ENCODE results near the gene NRXN3.

NRXN3 gene

DNA sequence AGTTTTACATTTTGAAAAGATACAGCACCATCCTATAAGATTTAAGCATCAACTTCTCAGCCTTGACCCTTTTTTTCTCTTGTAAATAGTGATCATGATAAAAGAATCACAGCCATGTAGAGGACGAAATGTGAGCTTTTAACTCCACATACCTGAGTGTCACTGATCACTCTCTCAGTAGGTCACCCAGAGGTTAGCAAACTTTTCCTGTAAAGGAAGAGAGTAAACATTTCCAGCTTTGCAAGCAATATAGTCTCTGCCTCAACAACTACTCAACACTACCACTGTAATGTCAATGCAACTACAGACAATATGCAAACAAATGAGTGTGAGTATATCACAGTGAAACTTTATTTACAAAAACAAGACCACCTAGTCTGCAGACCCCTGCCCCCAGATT, 1129.0 kb downstream of the NRXN3 start:
- peaks cover 34% of the 10 kb centered on the region for H3K36me3 Mint-ChIP-seq (ENCODE audit: low read depth)
- H3K27me3 Mint-ChIP-seq (ENCODE audit: low read depth) = peaks cover 4% of the 10 kb centered on the region
- H3K9me3 Mint-ChIP-seq = peaks cover 3% of the 10 kb centered on the region
- H3K4me3 Mint-ChIP-seq = no peak overlapping the region
- TF ChIP-seq, protein P1, sequence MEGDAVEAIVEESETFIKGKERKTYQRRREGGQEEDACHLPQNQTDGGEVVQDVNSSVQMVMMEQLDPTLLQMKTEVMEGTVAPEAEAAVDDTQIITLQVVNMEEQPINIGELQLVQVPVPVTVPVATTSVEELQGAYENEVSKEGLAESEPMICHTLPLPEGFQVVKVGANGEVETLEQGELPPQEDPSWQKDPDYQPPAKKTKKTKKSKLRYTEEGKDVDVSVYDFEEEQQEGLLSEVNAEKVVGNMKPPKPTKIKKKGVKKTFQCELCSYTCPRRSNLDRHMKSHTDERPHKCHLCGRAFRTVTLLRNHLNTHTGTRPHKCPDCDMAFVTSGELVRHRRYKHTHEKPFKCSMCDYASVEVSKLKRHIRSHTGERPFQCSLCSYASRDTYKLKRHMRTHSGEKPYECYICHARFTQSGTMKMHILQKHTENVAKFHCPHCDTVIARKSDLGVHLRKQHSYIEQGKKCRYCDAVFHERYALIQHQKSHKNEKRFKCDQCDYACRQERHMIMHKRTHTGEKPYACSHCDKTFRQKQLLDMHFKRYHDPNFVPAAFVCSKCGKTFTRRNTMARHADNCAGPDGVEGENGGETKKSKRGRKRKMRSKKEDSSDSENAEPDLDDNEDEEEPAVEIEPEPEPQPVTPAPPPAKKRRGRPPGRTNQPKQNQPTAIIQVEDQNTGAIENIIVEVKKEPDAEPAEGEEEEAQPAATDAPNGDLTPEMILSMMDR (IDR thresholded peaks at IDR 0.05; ENCODE audit: unreplicated experiment in 3 of 3) = no peak
- H3K27ac Mint-ChIP-seq = no peak overlapping the region
- H3K4me1 Mint-ChIP-seq = peaks cover under 1% of the 10 kb centered on the region

DNA sequence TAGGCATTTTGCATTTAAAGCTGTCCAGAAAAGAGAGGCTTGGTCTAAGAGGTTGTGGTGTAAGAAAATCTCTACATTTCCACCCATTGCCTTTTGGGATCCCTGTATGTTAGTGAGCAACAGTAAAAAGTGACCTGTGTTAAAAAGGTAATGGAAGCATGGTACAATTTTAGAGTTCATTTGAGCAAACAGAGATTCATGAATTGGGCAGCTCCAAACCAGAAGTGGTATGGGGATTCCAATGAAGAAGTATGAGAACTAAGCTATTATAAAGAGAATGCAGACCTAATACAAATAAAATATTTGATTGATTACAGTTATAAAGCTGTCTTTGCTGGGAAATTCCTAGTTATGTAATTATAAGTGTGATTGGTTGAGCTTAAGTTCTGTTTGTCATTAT, 1134.1 kb downstream of the NRXN3 start:
- Mint-ChIP-seq H3K27me3 (ENCODE audit: low read depth) (no peaks in the 10 kb centered on the region), H3K36me3 (ENCODE audit: low read depth) (peaks cover 59% of the 10 kb centered on the region), H3K27ac (no peak overlapping the region), H3K9me3 (peaks cover 5% of the 10 kb centered on the region), H3K4me1 (no peaks in the 10 kb centered on the region), H3K4me3 (no peak overlapping the region)
- TF ChIP-seq, protein P1 (IDR thresholded peaks at IDR 0.05; ENCODE audit: unreplicated experiment in 3 of 3) = no peak

GRCh38 chr14:79306546-79306945, 1136.4 kb downstream of the NRXN3 start:
- Mint-ChIP-seq H3K4me3 (no peak overlapping the region), H3K27me3 (ENCODE audit: low read depth) (no peaks in the 10 kb centered on the region), H3K27ac (no peak overlapping the region), H3K4me1 (no peaks in the 10 kb centered on the region), H3K36me3 (ENCODE audit: low read depth) (peaks cover 48% of the 10 kb centered on the region), H3K9me3 (peaks cover 5% of the 10 kb centered on the region)
- TF ChIP-seq, protein P1 (IDR thresholded peaks at IDR 0.05; ENCODE audit: unreplicated experiment in 3 of 3) = no peak

DNA sequence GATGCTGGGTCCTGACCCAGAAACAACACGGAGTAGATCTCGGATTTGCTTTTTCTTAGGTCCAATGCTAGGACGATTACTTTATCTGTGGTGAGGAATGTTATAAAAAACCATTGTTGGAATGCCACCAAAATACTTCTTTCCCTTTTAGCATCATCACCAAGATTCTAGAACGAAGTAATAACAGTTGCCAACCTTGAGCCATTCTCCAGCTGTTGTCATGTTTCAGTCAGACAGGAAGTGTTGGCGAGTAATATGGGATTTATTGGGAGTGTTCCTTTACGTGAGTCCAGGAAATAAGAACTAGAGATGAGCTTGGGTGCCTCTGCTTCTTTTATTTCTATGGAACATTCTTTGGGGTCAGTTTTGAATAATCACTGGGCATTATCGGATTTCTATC, 1148.2 kb downstream of the NRXN3 start:
- Mint-ChIP-seq H3K27ac (no peak overlapping the region), H3K36me3 (ENCODE audit: low read depth) (peaks cover 12% of the 10 kb centered on the region), H3K4me3 (no peak overlapping the region), H3K4me1 (peaks cover 7% of the 10 kb centered on the region), H3K9me3 (peaks cover 3% of the 10 kb centered on the region), H3K27me3 (ENCODE audit: low read depth) (no peaks in the 10 kb centered on the region)
- TF ChIP-seq, protein P1 (IDR thresholded peaks at IDR 0.05; ENCODE audit: unreplicated experiment in 3 of 3) = no peak

DNA sequence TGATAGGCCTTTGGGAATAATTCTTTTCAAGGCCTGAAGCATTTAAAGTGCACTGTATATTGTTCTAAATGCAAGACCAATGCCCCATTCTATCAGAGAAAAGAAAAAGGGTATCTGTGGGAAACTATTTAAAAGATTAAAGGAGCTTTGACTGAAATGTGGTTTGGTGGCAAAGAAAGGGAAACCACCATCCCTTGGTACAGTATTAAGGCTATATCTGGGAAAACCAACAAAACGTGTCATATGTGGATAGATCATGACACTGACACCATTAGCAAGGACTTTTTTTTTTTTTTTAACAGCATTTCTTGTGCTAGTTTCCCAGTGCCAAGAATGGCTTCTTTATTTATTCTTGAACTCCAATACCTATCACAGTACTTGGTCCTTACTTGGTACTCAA, 1150.4 kb downstream of the NRXN3 start:
- Mint-ChIP-seq H3K36me3 (ENCODE audit: low read depth) (peaks cover 5% of the 10 kb centered on the region), H3K9me3 (no peaks in the 10 kb centered on the region), H3K4me3 (no peak overlapping the region), H3K27ac (no peak overlapping the region), H3K4me1 (peaks cover 7% of the 10 kb centered on the region), H3K27me3 (ENCODE audit: low read depth) (no peaks in the 10 kb centered on the region)
- TF ChIP-seq, protein P1 (IDR thresholded peaks at IDR 0.05; ENCODE audit: unreplicated experiment in 3 of 3) = no peak

DNA sequence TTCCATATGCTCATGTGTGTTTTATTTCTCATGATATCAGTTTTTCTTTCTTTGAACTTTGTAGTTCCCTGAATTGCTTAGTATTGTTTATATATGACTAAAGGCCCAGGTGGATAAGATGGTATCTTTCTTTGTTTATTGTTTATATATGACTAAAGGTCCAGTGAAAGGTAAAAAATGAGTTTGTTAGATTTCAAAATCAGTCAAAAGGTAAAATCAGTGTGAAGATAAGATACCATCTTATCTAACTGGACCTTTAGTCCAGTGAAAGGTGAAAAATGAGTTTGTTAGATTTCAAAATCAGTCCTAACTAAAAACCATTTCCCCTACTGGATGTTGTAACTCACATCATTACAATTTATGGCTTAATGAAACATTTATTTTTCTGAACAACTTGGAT, 1150.9 kb downstream of the NRXN3 start:
- H3K4me1 Mint-ChIP-seq = peaks cover 7% of the 10 kb centered on the region
- H3K27ac Mint-ChIP-seq = no peak overlapping the region
- H3K27me3 Mint-ChIP-seq (ENCODE audit: low read depth) = no peaks in the 10 kb centered on the region
- H3K9me3 Mint-ChIP-seq = no peaks in the 10 kb centered on the region
- TF ChIP-seq, protein P1 (IDR thresholded peaks at IDR 0.05; ENCODE audit: unreplicated experiment in 3 of 3) = no peak
- peaks cover 2% of the 10 kb centered on the region for H3K36me3 Mint-ChIP-seq (ENCODE audit: low read depth)
- H3K4me3 Mint-ChIP-seq = no peak overlapping the region
